OCI-LY7 (cell line): ENCODE results near the gene TLX1. TPM values are rescaled to one million over a fixed set of nuclear protein-coding genes. Genes with fewer than 3 reads are reported as not detected.

Source experiments
- BruUV-seq: library from RNA; stranded (reverse); fragments of 400-500 nt; replicated peaks from 2 replicates; lab custom pipeline; 2021; lab: Mats Ljungman, UMichigan
- CTCF ChIA-PET: fragments of 300-600 bp; sonication (Branson Sonifier 250); formaldehyde crosslinking; loops from one replicate; lab custom pipeline; 2022; ENCODE audit warnings: antibody characterized with exemption; ENCODE audit not compliant: unreplicated experiment; lab: Charles Lee
- POLR2A ChIA-PET: fragments of 300-600 bp; sonication (Branson Sonifier 250); formaldehyde crosslinking; loops from one replicate; lab custom pipeline; 2022; ENCODE audit warnings: antibody characterized with exemption; lab: Charles Lee
- DNase-seq: peaks from one replicate; pipeline ENCODE4 v3.0.0-alpha.2; 2015; ENCODE audit warnings: low spot score
- H2AFZ ChIP-seq: fragments of 200-600 bp; sonication (generic), shearing (Covaris generic); 2 replicates; pipeline ENCODE4 v1.6.1; 2014; ENCODE audit warnings: mild to moderate bottlenecking, antibody characterized with exemption, low read length, moderate library complexity
- H3K27ac ChIP-seq: fragments of 200-600 bp; sonication (generic); 2 replicates; pipeline ENCODE4 v1.5.1; 2014; ENCODE audit warnings: mixed run types, low read depth, mild to moderate bottlenecking, moderate library complexity, low read length, inconsistent platforms; ENCODE audit not compliant: poor library complexity, severe bottlenecking
- H3K36me3 ChIP-seq: fragments of 200-600 bp; sonication (generic); 2 replicates; pipeline ENCODE4 v1.6.1; 2014; ENCODE audit warnings: mild to moderate bottlenecking, antibody characterized with exemption, low read length, moderate library complexity, mixed read lengths; ENCODE audit not compliant: insufficient read depth
- H3K4me1 ChIP-seq: fragments of 200-600 bp; sonication (generic); 2 replicates; pipeline ENCODE4 v1.5.1; 2014; ENCODE audit warnings: mild to moderate bottlenecking, low read length; ENCODE audit not compliant: insufficient read depth, poor library complexity, severe bottlenecking
- H3K4me2 ChIP-seq: fragments of 200-600 bp; sonication (generic); 2 replicates; pipeline ENCODE4 v1.6.1; 2014; ENCODE audit warnings: mild to moderate bottlenecking, low read length
- H3K4me3 ChIP-seq: fragments of 200-600 bp; sonication (generic); 2 replicates; pipeline ENCODE4 v1.5.1; 2014; ENCODE audit warnings: mild to moderate bottlenecking, low read depth, low read length; ENCODE audit not compliant: poor library complexity, severe bottlenecking
- H3K79me2 ChIP-seq: fragments of 200-600 bp; sonication (generic); 2 replicates; pipeline ENCODE4 v1.6.1; 2016; ENCODE audit warnings: low read depth, mild to moderate bottlenecking, low read length, moderate library complexity, mixed read lengths; ENCODE audit not compliant: insufficient read depth
- H3K9me2 ChIP-seq: fragments of 200-600 bp; sonication (generic); 2 replicates; pipeline ENCODE4 v1.6.1; 2016; ENCODE audit warnings: mild to moderate bottlenecking, low read length, mixed read lengths; ENCODE audit not compliant: insufficient read depth
- H3K9me3 ChIP-seq: fragments of 200-600 bp; sonication (generic); 2 replicates; pipeline ENCODE4 v1.6.1; 2014; ENCODE audit warnings: mild to moderate bottlenecking, mixed run types, low read length, mixed read lengths
- H4K20me1 ChIP-seq: fragments of 200-600 bp; sonication (generic); 2 replicates; pipeline ENCODE4 v1.6.1; 2014; ENCODE audit warnings: mild to moderate bottlenecking, antibody characterized with exemption, low read length, moderate library complexity, mixed read lengths; ENCODE audit not compliant: insufficient read depth
- EZH2phosphoT487 ChIP-seq: fragments of 200-600 bp; sonication (generic); IDR thresholded peaks from 2 replicates; pipeline ENCODE4 v1.6.1; 2018; ENCODE audit warnings: low read depth, borderline replicate concordance, mild to moderate bottlenecking, mixed run types, antibody characterized with exemption, low read length, moderate library complexity, mixed read lengths
- intact Hi-C: fragments of 100-400 bp; cut with micrococcal nuclease; formaldehyde crosslinking; loops from one replicate; pipeline ENCODE4 v1.10.0; 2022; ENCODE audit not compliant: unreplicated experiment
- total RNA-seq, 2 experiments: library from RNA; depleted of rRNA in 1 of 2; stranded (reverse); fragments of >200 nt in 1 of 2; shearing (Covaris generic) in 1 of 2; gene quantifications; 2 replicates each; pipeline ENCODE4 v1.2.3, GENCODE V29; 2014 to 2022
- TF ChIP-seq, protein P1 (sequence below): fragments of 200-600 bp; sonication (generic); conservative IDR thresholded peaks from 2 replicates; pipeline ENCODE4 v1.5.1; 2014; ENCODE audit warnings: mild to moderate bottlenecking, antibody characterized with exemption, low read length, moderate library complexity, mixed read lengths

The TLX1 gene
- total RNA-seq, 2 experiments from 2014 or later: not detected

DNA sequence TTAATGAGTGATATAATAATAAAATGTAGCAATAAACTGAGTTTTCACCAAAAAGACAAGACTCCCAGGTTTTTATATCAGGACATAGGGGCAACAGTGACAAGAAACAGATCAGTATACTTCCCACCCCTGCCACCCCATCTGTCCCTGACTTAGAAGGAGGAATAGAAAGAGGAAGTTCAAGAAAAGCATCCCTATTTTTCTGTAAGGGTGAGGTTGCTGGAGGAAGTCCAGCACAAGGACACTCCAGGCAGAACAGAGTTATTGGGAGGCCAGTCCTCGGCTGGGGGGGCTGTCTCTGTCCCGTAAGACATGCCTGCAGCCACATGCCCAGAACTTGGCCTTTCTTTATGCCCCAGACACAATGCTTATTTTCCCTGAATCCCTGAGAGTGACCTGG lies 16.5 kb upstream of the TLX1 start:
- TF ChIP-seq EZH2phosphoT487: no peak
- TF ChIP-seq, protein P1, sequence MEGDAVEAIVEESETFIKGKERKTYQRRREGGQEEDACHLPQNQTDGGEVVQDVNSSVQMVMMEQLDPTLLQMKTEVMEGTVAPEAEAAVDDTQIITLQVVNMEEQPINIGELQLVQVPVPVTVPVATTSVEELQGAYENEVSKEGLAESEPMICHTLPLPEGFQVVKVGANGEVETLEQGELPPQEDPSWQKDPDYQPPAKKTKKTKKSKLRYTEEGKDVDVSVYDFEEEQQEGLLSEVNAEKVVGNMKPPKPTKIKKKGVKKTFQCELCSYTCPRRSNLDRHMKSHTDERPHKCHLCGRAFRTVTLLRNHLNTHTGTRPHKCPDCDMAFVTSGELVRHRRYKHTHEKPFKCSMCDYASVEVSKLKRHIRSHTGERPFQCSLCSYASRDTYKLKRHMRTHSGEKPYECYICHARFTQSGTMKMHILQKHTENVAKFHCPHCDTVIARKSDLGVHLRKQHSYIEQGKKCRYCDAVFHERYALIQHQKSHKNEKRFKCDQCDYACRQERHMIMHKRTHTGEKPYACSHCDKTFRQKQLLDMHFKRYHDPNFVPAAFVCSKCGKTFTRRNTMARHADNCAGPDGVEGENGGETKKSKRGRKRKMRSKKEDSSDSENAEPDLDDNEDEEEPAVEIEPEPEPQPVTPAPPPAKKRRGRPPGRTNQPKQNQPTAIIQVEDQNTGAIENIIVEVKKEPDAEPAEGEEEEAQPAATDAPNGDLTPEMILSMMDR: no peak
- no peaks in the 10 kb centered on the region for H4K20me1 ChIP-seq
- no peak overlapping the region for H2AFZ ChIP-seq
- no peak overlapping the region for H3K4me2 ChIP-seq
- no peak overlapping the region for H3K27ac ChIP-seq
- H3K9me2 ChIP-seq: no peaks in the 10 kb centered on the region
- no peaks in the 10 kb centered on the region for H3K4me1 ChIP-seq
- POLR2A ChIA-PET: no interaction called here
- CTCF ChIA-PET: no interaction called here
- H3K36me3 ChIP-seq: no peaks in the 10 kb centered on the region
- H3K4me3 ChIP-seq: no peak overlapping the region
- intact Hi-C loops: no loop called here
- H3K9me3 ChIP-seq: no peaks in the 10 kb centered on the region
- no peaks in the 10 kb centered on the region for H3K79me2 ChIP-seq
- no TSS peak for BruUV-seq
- no peak for DNase-seq

DNA sequence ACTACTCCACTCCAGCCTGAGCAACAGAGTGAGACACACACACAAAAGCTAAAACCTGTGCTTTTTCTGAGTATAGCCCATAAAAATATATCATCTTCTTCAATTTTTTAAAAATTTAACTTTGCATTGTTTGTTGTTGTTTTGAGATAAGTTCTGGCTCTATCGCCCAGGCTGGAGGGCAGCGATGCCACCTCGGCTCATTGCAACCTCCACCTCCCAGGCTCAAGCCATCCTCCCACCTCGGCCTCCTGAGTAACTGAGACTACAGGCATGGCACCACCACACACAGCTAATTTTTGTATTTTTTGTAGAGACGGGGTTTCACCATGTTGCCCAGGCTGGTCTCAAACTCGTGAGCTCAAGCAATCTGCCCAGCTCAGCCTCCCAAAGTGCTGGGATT lies 14.3 kb upstream of the TLX1 start:
- Histone ChIP-seq H3K9me3 (no peaks in the 10 kb centered on the region), H3K9me2 (no peaks in the 10 kb centered on the region), H2AFZ (no peak overlapping the region), H3K79me2 (no peaks in the 10 kb centered on the region), H3K36me3 (no peaks in the 10 kb centered on the region), H3K4me2 (no peak overlapping the region), H4K20me1 (no peaks in the 10 kb centered on the region), H3K4me1 (peaks cover 6% of the 10 kb centered on the region), H3K4me3 (no peak overlapping the region), H3K27ac (no peak overlapping the region)
- no TSS peak for BruUV-seq
- ChIA-PET CTCF (interaction anchor here (0.6 kb wide), 1 partner anchor 26 kb away, joined by 3 read pairs; no protein-coding TSS in a partner anchor), POLR2A (no interaction called here)
- intact Hi-C loops: no loop called here
- no peak for DNase-seq
- TF ChIP-seq, protein P1: no peak
- TF ChIP-seq EZH2phosphoT487: no peak

DNA sequence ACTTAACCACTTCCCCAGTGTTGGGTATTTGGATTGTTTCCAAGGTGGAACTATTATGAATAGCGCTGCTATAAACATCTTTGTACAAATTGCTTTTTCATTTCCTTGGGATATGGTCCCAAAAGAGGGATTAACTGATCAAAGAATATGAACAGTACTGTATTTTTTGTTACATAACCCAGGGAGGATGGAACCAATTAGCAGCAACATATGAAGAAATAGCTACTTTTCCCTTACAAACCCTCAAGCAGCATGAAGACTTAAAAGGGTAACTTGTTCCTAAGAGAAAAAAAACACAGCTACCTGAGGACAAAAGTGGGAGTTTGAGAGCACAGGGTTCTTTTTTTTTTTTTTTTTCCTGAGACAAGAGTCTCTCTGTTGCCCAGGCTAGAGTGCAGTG lies 13.1 kb upstream of the TLX1 start:
- CTCF ChIA-PET: no interaction called here
- Histone ChIP-seq H3K4me1 (peaks cover 6% of the 10 kb centered on the region), H3K9me3 (no peaks in the 10 kb centered on the region), H3K36me3 (no peaks in the 10 kb centered on the region), H4K20me1 (no peaks in the 10 kb centered on the region), H3K9me2 (no peaks in the 10 kb centered on the region), H2AFZ (no peak overlapping the region), H3K27ac (no peak overlapping the region), H3K79me2 (no peaks in the 10 kb centered on the region), H3K4me3 (no peak overlapping the region), H3K4me2 (no peak overlapping the region)
- no peak for DNase-seq
- no TSS peak for BruUV-seq
- TF ChIP-seq, protein P1: no peak
- TF ChIP-seq EZH2phosphoT487: no peak
- POLR2A ChIA-PET: interaction anchor here (0.6 kb wide), 1 partner anchor 263 kb away, joined by 3 read pairs; no protein-coding TSS in a partner anchor
- intact Hi-C loops: no loop called here
